GM12878 (cell line): ENCODE data around the gene PIMREG. TPM values are rescaled to one million over a fixed set of nuclear protein-coding genes. Genes with fewer than 3 reads are reported as not detected.

Source experiments
- ATAC-seq: fragments of 200-7000 bp; cut with Tn5 transposase; 3 replicates; pipeline ENCODE4 v1.9.1; 2020; ENCODE audit warnings: mild to moderate bottlenecking, moderate library complexity
- BruUV-seq: library from RNA; stranded (reverse); fragments of 400-500 nt; replicated peaks from 2 replicates; lab custom pipeline; 2021; lab: Mats Ljungman, UMichigan
- CTCF ChIA-PET: fragments of 300-600 bp; sonication (Branson Sonifier 250); formaldehyde crosslinking; extraction: SDS; loops from one replicate; lab custom pipeline; 2021; ENCODE audit warnings: inconsistent platforms; lab: Yijun Ruan, JAX
- POLR2A ChIA-PET: fragments of 350-600 bp; formaldehyde crosslinking; extraction: SDS; loops from one replicate; lab custom pipeline; 2021; ENCODE audit warnings: inconsistent platforms; lab: Charles Lee
- RAD21 ChIA-PET: fragments of 300-600 bp; sonication (Branson Sonifier 250); formaldehyde crosslinking; loops from one replicate; lab custom pipeline; 2023; ENCODE audit warnings: antibody characterized with exemption; ENCODE audit not compliant: unreplicated experiment; lab: Charles Lee
- SMC1A ChIA-PET: fragments of 300-600 bp; sonication (Branson Sonifier 250); formaldehyde crosslinking; loops from one replicate; lab custom pipeline; 2023; ENCODE audit not compliant: unreplicated experiment, uncharacterized antibody; lab: Charles Lee
- DNase-seq: peaks from one replicate; pipeline ENCODE4 v3.0.0-alpha.2; 2011; ENCODE audit warnings: low read depth, low spot score
- FAIRE-seq: peaks from 3 replicates; lab custom pipeline; 2011; peaks lifted over from hg19 to GRCh38; lab: Jason Lieb, UNC
- H2AFZ ChIP-seq: 2 replicates; pipeline ENCODE4 v1.6.0; 2011; ENCODE audit warnings: low read depth, low read length, control low read depth; ENCODE audit not compliant: control insufficient read depth
- H3K27ac ChIP-seq: 2 replicates; pipeline ENCODE4 v1.5.1; 2011; ENCODE audit warnings: control low read depth; ENCODE audit not compliant: control insufficient read depth, insufficient read depth
- H3K27me3 ChIP-seq, 2 experiments: replicated peaks in 1 of 2; 2 replicates each; pipeline versions ENCODE4 v1.6.0 to v1.6.1; 2011; ENCODE audit warnings: low read length in 1 of 2; ENCODE audit not compliant: control insufficient read depth in 2 of 2, insufficient read depth in 2 of 2
- H3K36me3 ChIP-seq, 2 experiments: 2 replicates each; pipeline ENCODE4 v1.5.1; 2011; ENCODE audit warnings: low read length in 1 of 2; ENCODE audit not compliant: control insufficient read depth in 2 of 2, insufficient read depth in 2 of 2
- H3K4me1 ChIP-seq: 2 replicates; pipeline ENCODE4 v1.6.1; 2011; ENCODE audit warnings: mild to moderate bottlenecking, low read length, moderate library complexity, mixed read lengths; ENCODE audit not compliant: control insufficient read depth, insufficient read depth
- H3K4me2 ChIP-seq: 2 replicates; pipeline ENCODE4 v1.6.0; 2011; ENCODE audit warnings: control low read depth; ENCODE audit not compliant: control insufficient read depth, insufficient read depth
- H3K4me3 ChIP-seq: fragments of 200-600 bp; sonication (generic); 2 replicates; pipeline ENCODE4 v1.5.1; 2016
- H3K79me2 ChIP-seq: 2 replicates; pipeline ENCODE4 v1.6.0; 2011; ENCODE audit warnings: low read length; ENCODE audit not compliant: control insufficient read depth, insufficient read depth
- H3K9ac ChIP-seq: 2 replicates; pipeline ENCODE4 v1.8.0; 2011; ENCODE audit warnings: low read length, control low read depth, mixed read lengths; ENCODE audit not compliant: control insufficient read depth, insufficient read depth
- H3K9me3 ChIP-seq: replicated peaks from 3 replicates; pipeline ENCODE4 v1.5.1; 2011; ENCODE audit warnings: mild to moderate bottlenecking, low read length; ENCODE audit not compliant: control insufficient read depth, insufficient read depth
- H4K20me1 ChIP-seq: 2 replicates; pipeline ENCODE4 v1.6.0; 2011; ENCODE audit not compliant: control insufficient read depth, insufficient read depth
- CREB1 ChIP-seq: IDR thresholded peaks from 2 replicates; pipeline ENCODE4 v1.6.1; 2012; ENCODE audit warnings: low read depth, mild to moderate bottlenecking, inconsistent platforms
- PAX5 ChIP-seq: IDR thresholded peaks from 2 replicates; pipeline ENCODE4 v1.6.1; 2011; ENCODE audit warnings: low read depth, low read length, borderline replicate concordance
- POLR2AphosphoS5 ChIP-seq: IDR thresholded peaks from 2 replicates; pipeline ENCODE4 v1.6.1; 2011; ENCODE audit warnings: mild to moderate bottlenecking, low read length, inconsistent platforms
- SP1 ChIP-seq: IDR thresholded peaks from one replicate; pipeline ENCODE4 v1.6.1; 2011; ENCODE audit warnings: low read depth, low read length
- TARDBP ChIP-seq: IDR thresholded peaks from 2 replicates; pipeline ENCODE4 v1.6.1; 2016; ENCODE audit warnings: borderline replicate concordance
- TCF3 ChIP-seq: IDR thresholded peaks from 2 replicates; pipeline ENCODE4 v1.6.1; 2012; ENCODE audit warnings: low read depth, mild to moderate bottlenecking, low read length, borderline replicate concordance; ENCODE audit not compliant: insufficient read depth
- ZNF24 ChIP-seq: fragments of 450-650 bp; IDR thresholded peaks from 2 replicates; pipeline ENCODE4 v1.6.1; 2017; ENCODE audit warnings: antibody characterized with exemption, mild to moderate bottlenecking
- WGBS: methylation state at CpG from one replicate; pipeline ENCODE4 v1.1.6; 2016; ENCODE audit warnings: low lambda C conversion rate; ENCODE audit not compliant: insufficient replicate concordance, insufficient coverage; ENCODE audit errors: missing lambda C conversion rate; 5-methylcytosine and 5-hydroxymethylcytosine counted together
- in situ Hi-C: fragments of 300-500 bp; cut with MboI; formaldehyde crosslinking; loops from 9 replicates; pipeline ENCODE4 v1.14.3; 2018; ENCODE audit warnings: mixed read lengths
- intact Hi-C: fragments of 100-400 bp; cut with micrococcal nuclease; formaldehyde crosslinking; loops from one replicate; pipeline ENCODE4 v1.14.2; 2022; ENCODE audit not compliant: unreplicated experiment
- polyA plus RNA-seq, 11 experiments: library from polyadenylated mRNA; depleted of rRNA in 4 of 11; unstranded in 6 of 11; stranded (reverse) in 5 of 11; fragments of >200 nt; fragmentation: Nextera tagmentation in 4 of 11; fragmentation: Illumina TruSeq in 1 of 11; extraction: Ambion mirVana in 4 of 11; extraction: Trizol in 1 of 11; gene quantifications; 1 replicate in 1 of 11; 2 replicates in 10 of 11; pipeline versions ENCODE4 v1.2.1 to v1.2.3, GENCODE V29; 2011 to 2016; ENCODE audit warnings: inconsistent platforms in 2 of 11, missing spikeins in 2 of 11, low read depth in 1 of 11
- total RNA-seq, 4 experiments: library from RNA; depleted of rRNA in 3 of 4; stranded (reverse); fragments of >200 nt in 3 of 4; fragmentation: Illumina TruSeq in 1 of 4; extraction: Trizol in 1 of 4; gene quantifications; 2 replicates each; pipeline versions ENCODE4 v1.2.1 to v1.2.3, GENCODE V29; 2013 to 2021
- TF ChIP-seq, protein P1 (sequence below): IDR thresholded peaks from 2 replicates; pipeline ENCODE4 v1.6.1; 2012; ENCODE audit warnings: improper control_type of control experiment, low read depth, low read length; ENCODE audit not compliant: insufficient replicate concordance
- TF ChIP-seq, protein P2 (sequence below): fragments of 450-650 bp; formaldehyde crosslinking; IDR thresholded peaks from 2 replicates; pipeline ENCODE4 v1.4.0; 2020; ENCODE audit warnings: mild to moderate bottlenecking, moderate library complexity
- TF ChIP-seq, protein P3 (sequence below): fragments of 450-650 bp; conservative IDR thresholded peaks from 2 replicates; pipeline ENCODE4 v1.6.1; 2017; ENCODE audit warnings: mild to moderate bottlenecking, moderate library complexity

The PIMREG gene
- total and polyA plus RNA-seq, 10 of the 15 experiments (the other 5 are each of a cell fraction or from before 2014, with no cell fraction given): 2.8 to 35.8 (median 25.2) TPM

DNA sequence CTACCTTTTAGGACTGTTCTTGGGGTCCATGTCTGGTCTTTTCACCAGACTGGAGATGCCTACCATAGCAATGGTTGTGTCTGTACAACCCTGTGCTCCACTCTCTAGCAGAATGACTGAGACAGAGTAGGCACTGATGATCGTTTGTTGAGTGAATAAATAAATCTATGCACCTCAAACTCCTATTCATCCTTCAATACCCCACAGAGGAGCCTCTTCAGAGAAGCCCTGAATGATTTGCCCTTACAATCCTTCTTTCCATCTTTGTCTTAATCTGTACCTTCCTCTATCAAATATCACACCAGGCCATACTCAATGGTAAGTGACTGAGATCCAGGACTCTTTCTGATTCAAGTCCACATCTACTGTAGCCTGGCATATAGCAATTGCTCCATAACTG, 23.3 kb downstream of the PIMREG start:
- Histone ChIP-seq H3K27ac (no peak overlapping the region), H3K4me3 (no peak overlapping the region), H3K79me2 (no peaks in the 10 kb centered on the region), H3K9me3 (no peaks in the 10 kb centered on the region), H3K36me3 (no peaks in the 10 kb centered on the region), H3K9ac (no peak overlapping the region), H3K4me1 (no peaks in the 10 kb centered on the region), H3K27me3 (no peaks in the 10 kb centered on the region), H3K4me2 (no peak overlapping the region), H4K20me1 (no peaks in the 10 kb centered on the region), H2AFZ (no peak overlapping the region)
- in situ Hi-C loops (no loop called here), intact Hi-C loops (no loop called here)
- DNase-seq (no peak), ATAC-seq (no peak), FAIRE-seq (no peak)
- POLR2A ChIA-PET: no interaction called here
- CTCF ChIA-PET: no interaction called here
- SMC1A ChIA-PET: no interaction called here
- 0% methylated on average over 1 of the region's 1 CpG for WGBS
- RAD21 ChIA-PET: no interaction called here
- BruUV-seq: no TSS peak
- no peak for TF ChIP-seq SP1
- no peak for TF ChIP-seq CREB1
- TF ChIP-seq PAX5: no peak
- TF ChIP-seq, protein P1, sequence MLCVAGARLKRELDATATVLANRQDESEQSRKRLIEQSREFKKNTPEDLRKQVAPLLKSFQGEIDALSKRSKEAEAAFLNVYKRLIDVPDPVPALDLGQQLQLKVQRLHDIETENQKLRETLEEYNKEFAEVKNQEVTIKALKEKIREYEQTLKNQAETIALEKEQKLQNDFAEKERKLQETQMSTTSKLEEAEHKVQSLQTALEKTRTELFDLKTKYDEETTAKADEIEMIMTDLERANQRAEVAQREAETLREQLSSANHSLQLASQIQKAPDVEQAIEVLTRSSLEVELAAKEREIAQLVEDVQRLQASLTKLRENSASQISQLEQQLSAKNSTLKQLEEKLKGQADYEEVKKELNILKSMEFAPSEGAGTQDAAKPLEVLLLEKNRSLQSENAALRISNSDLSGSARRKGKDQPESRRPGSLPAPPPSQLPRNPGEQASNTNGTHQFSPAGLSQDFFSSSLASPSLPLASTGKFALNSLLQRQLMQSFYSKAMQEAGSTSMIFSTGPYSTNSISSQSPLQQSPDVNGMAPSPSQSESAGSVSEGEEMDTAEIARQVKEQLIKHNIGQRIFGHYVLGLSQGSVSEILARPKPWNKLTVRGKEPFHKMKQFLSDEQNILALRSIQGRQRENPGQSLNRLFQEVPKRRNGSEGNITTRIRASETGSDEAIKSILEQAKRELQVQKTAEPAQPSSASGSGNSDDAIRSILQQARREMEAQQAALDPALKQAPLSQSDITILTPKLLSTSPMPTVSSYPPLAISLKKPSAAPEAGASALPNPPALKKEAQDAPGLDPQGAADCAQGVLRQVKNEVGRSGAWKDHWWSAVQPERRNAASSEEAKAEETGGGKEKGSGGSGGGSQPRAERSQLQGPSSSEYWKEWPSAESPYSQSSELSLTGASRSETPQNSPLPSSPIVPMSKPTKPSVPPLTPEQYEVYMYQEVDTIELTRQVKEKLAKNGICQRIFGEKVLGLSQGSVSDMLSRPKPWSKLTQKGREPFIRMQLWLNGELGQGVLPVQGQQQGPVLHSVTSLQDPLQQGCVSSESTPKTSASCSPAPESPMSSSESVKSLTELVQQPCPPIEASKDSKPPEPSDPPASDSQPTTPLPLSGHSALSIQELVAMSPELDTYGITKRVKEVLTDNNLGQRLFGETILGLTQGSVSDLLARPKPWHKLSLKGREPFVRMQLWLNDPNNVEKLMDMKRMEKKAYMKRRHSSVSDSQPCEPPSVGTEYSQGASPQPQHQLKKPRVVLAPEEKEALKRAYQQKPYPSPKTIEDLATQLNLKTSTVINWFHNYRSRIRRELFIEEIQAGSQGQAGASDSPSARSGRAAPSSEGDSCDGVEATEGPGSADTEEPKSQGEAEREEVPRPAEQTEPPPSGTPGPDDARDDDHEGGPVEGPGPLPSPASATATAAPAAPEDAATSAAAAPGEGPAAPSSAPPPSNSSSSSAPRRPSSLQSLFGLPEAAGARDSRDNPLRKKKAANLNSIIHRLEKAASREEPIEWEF: no peak
- TF ChIP-seq, protein P2, sequence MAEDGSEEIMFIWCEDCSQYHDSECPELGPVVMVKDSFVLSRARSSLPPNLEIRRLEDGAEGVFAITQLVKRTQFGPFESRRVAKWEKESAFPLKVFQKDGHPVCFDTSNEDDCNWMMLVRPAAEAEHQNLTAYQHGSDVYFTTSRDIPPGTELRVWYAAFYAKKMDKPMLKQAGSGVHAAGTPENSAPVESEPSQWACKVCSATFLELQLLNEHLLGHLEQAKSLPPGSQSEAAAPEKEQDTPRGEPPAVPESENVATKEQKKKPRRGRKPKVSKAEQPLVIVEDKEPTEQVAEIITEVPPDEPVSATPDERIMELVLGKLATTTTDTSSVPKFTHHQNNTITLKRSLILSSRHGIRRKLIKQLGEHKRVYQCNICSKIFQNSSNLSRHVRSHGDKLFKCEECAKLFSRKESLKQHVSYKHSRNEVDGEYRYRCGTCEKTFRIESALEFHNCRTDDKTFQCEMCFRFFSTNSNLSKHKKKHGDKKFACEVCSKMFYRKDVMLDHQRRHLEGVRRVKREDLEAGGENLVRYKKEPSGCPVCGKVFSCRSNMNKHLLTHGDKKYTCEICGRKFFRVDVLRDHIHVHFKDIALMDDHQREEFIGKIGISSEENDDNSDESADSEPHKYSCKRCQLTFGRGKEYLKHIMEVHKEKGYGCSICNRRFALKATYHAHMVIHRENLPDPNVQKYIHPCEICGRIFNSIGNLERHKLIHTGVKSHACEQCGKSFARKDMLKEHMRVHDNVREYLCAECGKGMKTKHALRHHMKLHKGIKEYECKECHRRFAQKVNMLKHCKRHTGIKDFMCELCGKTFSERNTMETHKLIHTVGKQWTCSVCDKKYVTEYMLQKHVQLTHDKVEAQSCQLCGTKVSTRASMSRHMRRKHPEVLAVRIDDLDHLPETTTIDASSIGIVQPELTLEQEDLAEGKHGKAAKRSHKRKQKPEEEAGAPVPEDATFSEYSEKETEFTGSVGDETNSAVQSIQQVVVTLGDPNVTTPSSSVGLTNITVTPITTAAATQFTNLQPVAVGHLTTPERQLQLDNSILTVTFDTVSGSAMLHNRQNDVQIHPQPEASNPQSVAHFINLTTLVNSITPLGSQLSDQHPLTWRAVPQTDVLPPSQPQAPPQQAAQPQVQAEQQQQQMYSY: no peak
- no peak for TF ChIP-seq ZNF24
- TF ChIP-seq TCF3: no peak
- TF ChIP-seq POLR2AphosphoS5: no peak
- TF ChIP-seq, protein P3, sequence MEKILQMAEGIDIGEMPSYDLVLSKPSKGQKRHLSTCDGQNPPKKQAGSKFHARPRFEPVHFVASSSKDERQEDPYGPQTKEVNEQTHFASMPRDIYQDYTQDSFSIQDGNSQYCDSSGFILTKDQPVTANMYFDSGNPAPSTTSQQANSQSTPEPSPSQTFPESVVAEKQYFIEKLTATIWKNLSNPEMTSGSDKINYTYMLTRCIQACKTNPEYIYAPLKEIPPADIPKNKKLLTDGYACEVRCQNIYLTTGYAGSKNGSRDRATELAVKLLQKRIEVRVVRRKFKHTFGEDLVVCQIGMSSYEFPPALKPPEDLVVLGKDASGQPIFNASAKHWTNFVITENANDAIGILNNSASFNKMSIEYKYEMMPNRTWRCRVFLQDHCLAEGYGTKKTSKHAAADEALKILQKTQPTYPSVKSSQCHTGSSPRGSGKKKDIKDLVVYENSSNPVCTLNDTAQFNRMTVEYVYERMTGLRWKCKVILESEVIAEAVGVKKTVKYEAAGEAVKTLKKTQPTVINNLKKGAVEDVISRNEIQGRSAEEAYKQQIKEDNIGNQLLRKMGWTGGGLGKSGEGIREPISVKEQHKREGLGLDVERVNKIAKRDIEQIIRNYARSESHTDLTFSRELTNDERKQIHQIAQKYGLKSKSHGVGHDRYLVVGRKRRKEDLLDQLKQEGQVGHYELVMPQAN: no peak
- TF ChIP-seq TARDBP: no peak
